HEK293 (cell line): ENCODE data around the gene ILDR1.

Experiments
- CTCF ChIA-PET: fragments of 350-600 bp; formaldehyde crosslinking; extraction: SDS; loops from one replicate; lab custom pipeline; 2021; ENCODE audit warnings: antibody characterized with exemption; lab: Yijun Ruan, JAX
- POLR2A ChIA-PET: fragments of 300-600 bp; formaldehyde crosslinking; extraction: SDS; loops from one replicate; lab custom pipeline; 2020; ENCODE audit warnings: antibody characterized with exemption, inconsistent platforms; lab: Yijun Ruan, JAX
- H3K27ac ChIP-seq: fragments of 200-500 bp; sonication (Bioruptor generic); 2 replicates; pipeline ENCODE4 v1.5.1; 2014; ENCODE audit warnings: low read depth, low read length, control low read depth, inconsistent platforms; ENCODE audit errors: extremely low read depth
- H3K36me3 ChIP-seq, 2 experiments: fragments of 200-500 bp in 1 of 2; sonication (Bioruptor generic) in 1 of 2; 1 replicate in 1 of 2; 2 replicates in 1 of 2; pipeline ENCODE4 v1.5.1; 2014 to 2017; ENCODE audit warnings: inconsistent platforms in 2 of 2, low read length in 2 of 2; ENCODE audit not compliant: control insufficient read depth in 2 of 2, insufficient read depth in 1 of 2
- H3K4me1 ChIP-seq: fragments of 200-500 bp; sonication (Bioruptor generic); 2 replicates; pipeline ENCODE4 v1.5.1; 2014; ENCODE audit warnings: mild to moderate bottlenecking, low read length, inconsistent platforms; ENCODE audit not compliant: control insufficient read depth, insufficient read depth
- H3K4me3 ChIP-seq: 2 replicates; pipeline ENCODE4 v1.5.1; 2011; ENCODE audit warnings: low read depth, mild to moderate bottlenecking, control low read depth, low read length, moderate library complexity
- H3K9me3 ChIP-seq: fragments of 200-500 bp; sonication (Bioruptor generic); 2 replicates; pipeline ENCODE4 v1.5.1; 2014; ENCODE audit warnings: low read depth, low read length, inconsistent platforms; ENCODE audit not compliant: control insufficient read depth, insufficient read depth
- IKZF3 ChIP-seq: fragments of 450-650 bp; IDR thresholded peaks from 2 replicates; pipeline ENCODE4 v1.5.0; 2018; ENCODE audit warnings: missing biosample characterization, mild to moderate bottlenecking, missing genetic modification characterization, moderate library complexity
- KLF1 ChIP-seq: fragments of 450-650 bp; formaldehyde crosslinking; IDR thresholded peaks from 2 replicates; pipeline ENCODE4 v1.5.1; 2016; ENCODE audit warnings: missing biosample characterization, missing genetic modification characterization
- KLF7 ChIP-seq: fragments of 450-650 bp; formaldehyde crosslinking; IDR thresholded peaks from 2 replicates; pipeline ENCODE4 v1.5.1; 2016; ENCODE audit warnings: missing biosample characterization, missing genetic modification characterization, borderline replicate concordance
- MEIS1 ChIP-seq: sonication (generic); formaldehyde crosslinking; IDR thresholded peaks from 2 replicates; pipeline ENCODE4 v1.8.1; 2022; ENCODE audit warnings: missing genetic modification reagents, mild to moderate bottlenecking, borderline replicate concordance
- RBAK ChIP-seq: fragments of 450-650 bp; formaldehyde crosslinking; IDR thresholded peaks from 2 replicates; pipeline ENCODE4 v1.5.1; 2016; ENCODE audit warnings: missing biosample characterization, missing genetic modification characterization
- SCRT1 ChIP-seq: fragments of 450-650 bp; formaldehyde crosslinking; IDR thresholded peaks from 2 replicates; pipeline ENCODE4 v1.5.1; 2016; ENCODE audit warnings: missing biosample characterization, missing genetic modification characterization, borderline replicate concordance
- SP2 ChIP-seq: fragments of 450-650 bp; formaldehyde crosslinking; IDR thresholded peaks from 2 replicates; pipeline ENCODE4 v1.5.1; 2016; ENCODE audit warnings: missing biosample characterization, missing genetic modification characterization
- WT1 ChIP-seq: fragments of 450-650 bp; formaldehyde crosslinking; IDR thresholded peaks from 2 replicates; pipeline ENCODE4 v1.5.1; 2016; ENCODE audit warnings: missing biosample characterization, missing genetic modification characterization
- ZBTB48 ChIP-seq: fragments of 450-650 bp; formaldehyde crosslinking; IDR thresholded peaks from 2 replicates; pipeline ENCODE4 v1.5.1; 2016; ENCODE audit warnings: missing biosample characterization, missing genetic modification characterization
- ZBTB49 ChIP-seq: fragments of 450-650 bp; formaldehyde crosslinking; IDR thresholded peaks from 2 replicates; pipeline ENCODE4 v1.5.1; 2016; ENCODE audit warnings: missing biosample characterization, missing genetic modification characterization, low read depth
- ZNF211 ChIP-seq: fragments of 450-650 bp; formaldehyde crosslinking; IDR thresholded peaks from 2 replicates; pipeline ENCODE4 v1.5.1; 2016; ENCODE audit warnings: low read depth, missing biosample characterization, missing genetic modification characterization
- ZNF266 ChIP-seq: fragments of 450-650 bp; formaldehyde crosslinking; IDR thresholded peaks from 2 replicates; pipeline ENCODE4 v1.5.1; 2016; ENCODE audit warnings: missing biosample characterization, missing genetic modification characterization, low read depth
- ZNF302 ChIP-seq: fragments of 450-650 bp; formaldehyde crosslinking; IDR thresholded peaks from 2 replicates; pipeline ENCODE4 v1.5.1; 2016; ENCODE audit warnings: missing biosample characterization, missing genetic modification characterization, low read depth
- ZNF354C ChIP-seq: fragments of 450-650 bp; formaldehyde crosslinking; IDR thresholded peaks from 2 replicates; pipeline ENCODE4 v1.5.1; 2016; ENCODE audit warnings: missing biosample characterization, missing genetic modification characterization, low read depth, borderline replicate concordance
- ZNF37A ChIP-seq: fragments of 450-650 bp; IDR thresholded peaks from 2 replicates; pipeline ENCODE4 v1.5.1; 2018; ENCODE audit warnings: missing biosample characterization, missing genetic modification characterization
- ZNF585B ChIP-seq: fragments of 450-650 bp; formaldehyde crosslinking; IDR thresholded peaks from 2 replicates; pipeline ENCODE4 v1.5.1; 2016; ENCODE audit warnings: missing biosample characterization, missing genetic modification characterization
- ZNF623 ChIP-seq: fragments of 450-650 bp; formaldehyde crosslinking; IDR thresholded peaks from 2 replicates; pipeline ENCODE4 v1.5.1; 2016; ENCODE audit warnings: missing biosample characterization, missing genetic modification characterization
- ZNF76 ChIP-seq: fragments of 450-650 bp; formaldehyde crosslinking; IDR thresholded peaks from 2 replicates; pipeline ENCODE4; 2016; ENCODE audit warnings: low read depth, missing biosample characterization, missing genetic modification characterization, borderline replicate concordance
- ZNF785 ChIP-seq: fragments of 450-650 bp; formaldehyde crosslinking; IDR thresholded peaks from 2 replicates; pipeline ENCODE4 v1.5.1; 2016; ENCODE audit warnings: missing biosample characterization, missing genetic modification characterization
- TF ChIP-seq, protein P1 (sequence below): fragments of 450-650 bp; formaldehyde crosslinking; IDR thresholded peaks from 2 replicates; pipeline ENCODE4 v1.5.1; 2017; ENCODE audit warnings: missing biosample characterization, missing genetic modification characterization
- TF ChIP-seq, protein P2 (sequence below): fragments of 450-650 bp; formaldehyde crosslinking; IDR thresholded peaks from 2 replicates; pipeline ENCODE4 v1.5.1; 2017; ENCODE audit warnings: missing biosample characterization, missing genetic modification characterization

ILDR1 gene

GRCh38 chr3:121957674-121958415 is 64.2 kb downstream of the ILDR1 start (continued):
- TF ChIP-seq SCRT1: no peak

DNA sequence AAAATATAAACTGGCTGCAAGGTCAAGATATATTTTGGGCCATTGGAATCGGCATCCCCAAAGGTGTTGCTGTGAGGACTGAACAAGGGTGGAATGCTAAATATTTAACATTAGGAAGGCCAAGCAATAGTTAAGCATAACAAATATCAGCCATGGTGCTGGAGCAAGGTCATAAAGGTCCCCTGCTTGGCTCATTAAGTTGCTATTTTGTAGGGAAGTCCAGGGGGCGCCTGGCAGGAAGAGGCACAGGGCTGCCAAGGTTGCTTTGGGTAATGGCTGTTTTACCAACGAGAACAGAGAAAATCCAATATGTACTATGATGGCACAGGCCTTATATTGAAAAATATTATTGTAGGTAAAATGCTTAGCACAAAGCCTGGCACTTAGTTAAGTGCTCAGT is 65.7 kb downstream of the ILDR1 start:
- Histone ChIP-seq H3K4me3 (no peak overlapping the region), H3K36me3 (no peaks in the 10 kb centered on the region), H3K27ac (no peak overlapping the region), H3K9me3 (no peaks in the 10 kb centered on the region), H3K4me1 (no peaks in the 10 kb centered on the region)
- TF ChIP-seq ZBTB49 (tag by site-specific recombination): no peak
- TF ChIP-seq ZNF37A (tag by site-specific recombination): no peak
- no peak for TF ChIP-seq ZNF302 (tag by site-specific recombination)
- TF ChIP-seq MEIS1 (CRISPR knock-in tag): no peak
- TF ChIP-seq IKZF3 (tag by site-specific recombination): no peak
- TF ChIP-seq KLF7 (tag by site-specific recombination): no peak
- TF ChIP-seq, protein P1, sequence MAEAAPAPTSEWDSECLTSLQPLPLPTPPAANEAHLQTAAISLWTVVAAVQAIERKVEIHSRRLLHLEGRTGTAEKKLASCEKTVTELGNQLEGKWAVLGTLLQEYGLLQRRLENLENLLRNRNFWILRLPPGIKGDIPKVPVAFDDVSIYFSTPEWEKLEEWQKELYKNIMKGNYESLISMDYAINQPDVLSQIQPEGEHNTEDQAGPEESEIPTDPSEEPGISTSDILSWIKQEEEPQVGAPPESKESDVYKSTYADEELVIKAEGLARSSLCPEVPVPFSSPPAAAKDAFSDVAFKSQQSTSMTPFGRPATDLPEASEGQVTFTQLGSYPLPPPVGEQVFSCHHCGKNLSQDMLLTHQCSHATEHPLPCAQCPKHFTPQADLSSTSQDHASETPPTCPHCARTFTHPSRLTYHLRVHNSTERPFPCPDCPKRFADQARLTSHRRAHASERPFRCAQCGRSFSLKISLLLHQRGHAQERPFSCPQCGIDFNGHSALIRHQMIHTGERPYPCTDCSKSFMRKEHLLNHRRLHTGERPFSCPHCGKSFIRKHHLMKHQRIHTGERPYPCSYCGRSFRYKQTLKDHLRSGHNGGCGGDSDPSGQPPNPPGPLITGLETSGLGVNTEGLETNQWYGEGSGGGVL (tag by site-specific recombination): no peak
- no peak for TF ChIP-seq ZNF623 (tag by site-specific recombination)
- no peak for TF ChIP-seq ZNF785
- TF ChIP-seq SP2 (tag by site-specific recombination): no peak
- no peak for TF ChIP-seq RBAK (tag by site-specific recombination)
- no peak for TF ChIP-seq KLF1 (tag by site-specific recombination)
- TF ChIP-seq ZNF76 (tag by site-specific recombination): no peak
- TF ChIP-seq ZBTB48 (tag by site-specific recombination): no peak
- TF ChIP-seq, protein P2, sequence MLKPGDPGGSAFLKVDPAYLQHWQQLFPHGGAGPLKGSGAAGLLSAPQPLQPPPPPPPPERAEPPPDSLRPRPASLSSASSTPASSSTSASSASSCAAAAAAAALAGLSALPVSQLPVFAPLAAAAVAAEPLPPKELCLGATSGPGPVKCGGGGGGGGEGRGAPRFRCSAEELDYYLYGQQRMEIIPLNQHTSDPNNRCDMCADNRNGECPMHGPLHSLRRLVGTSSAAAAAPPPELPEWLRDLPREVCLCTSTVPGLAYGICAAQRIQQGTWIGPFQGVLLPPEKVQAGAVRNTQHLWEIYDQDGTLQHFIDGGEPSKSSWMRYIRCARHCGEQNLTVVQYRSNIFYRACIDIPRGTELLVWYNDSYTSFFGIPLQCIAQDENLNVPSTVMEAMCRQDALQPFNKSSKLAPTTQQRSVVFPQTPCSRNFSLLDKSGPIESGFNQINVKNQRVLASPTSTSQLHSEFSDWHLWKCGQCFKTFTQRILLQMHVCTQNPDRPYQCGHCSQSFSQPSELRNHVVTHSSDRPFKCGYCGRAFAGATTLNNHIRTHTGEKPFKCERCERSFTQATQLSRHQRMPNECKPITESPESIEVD (tag by site-specific recombination): no peak
- no peak for TF ChIP-seq ZNF266 (tag by site-specific recombination)
- TF ChIP-seq ZNF211 (tag by site-specific recombination): no peak
- TF ChIP-seq ZNF354C: no peak
- TF ChIP-seq WT1 (tag by site-specific recombination): no peak
- TF ChIP-seq ZNF585B (tag by site-specific recombination): no peak
- ChIA-PET CTCF (interaction anchor here (0.6 kb wide), 1 partner anchor 39 kb away, joined by 3 read pairs; no protein-coding TSS in a partner anchor), POLR2A (no interaction called here)
